Fibroblast of skin of abdomen (primary cell): ENCODE data around the gene MECR.
"Not testable (repeated sequence)": the region's sequence is repeated elsewhere in the genome, so short reads cannot be mapped to it uniquely, and the experiment has no call there.

ENCODE experiments used
- DNase-seq: peaks from one replicate; pipeline ENCODE4 v3.0.0-alpha.2; 2013

Gene MECR

DNA sequence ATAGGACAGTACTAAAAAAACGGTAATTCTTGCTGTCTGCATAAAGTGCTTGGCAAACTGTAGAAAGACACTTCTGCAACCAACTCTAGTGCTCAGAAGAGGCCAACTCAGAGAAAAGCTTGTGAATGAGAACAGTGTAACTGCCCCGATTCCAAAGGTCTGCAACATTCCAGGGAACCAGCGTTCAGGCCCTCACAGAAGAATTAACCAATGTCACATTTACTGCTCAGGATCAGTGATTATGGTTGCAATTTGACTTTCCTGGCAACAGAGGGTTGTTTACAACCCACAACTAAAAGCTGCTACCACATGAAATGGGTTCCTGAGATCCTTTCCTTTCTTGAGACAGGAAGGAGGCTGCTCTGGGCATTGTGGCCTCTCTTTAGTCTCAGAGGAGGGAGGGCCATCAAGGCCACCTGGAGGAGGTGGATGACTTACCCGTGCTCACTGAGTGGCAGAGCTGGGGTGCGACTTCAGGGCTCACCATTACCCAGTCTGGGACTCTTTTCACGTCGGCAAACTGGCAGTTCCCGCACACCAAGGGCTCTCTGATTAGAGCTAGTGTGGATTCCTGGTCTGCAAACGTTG lies 64.3 kb downstream of the MECR start:
- no peak for DNase-seq

DNA sequence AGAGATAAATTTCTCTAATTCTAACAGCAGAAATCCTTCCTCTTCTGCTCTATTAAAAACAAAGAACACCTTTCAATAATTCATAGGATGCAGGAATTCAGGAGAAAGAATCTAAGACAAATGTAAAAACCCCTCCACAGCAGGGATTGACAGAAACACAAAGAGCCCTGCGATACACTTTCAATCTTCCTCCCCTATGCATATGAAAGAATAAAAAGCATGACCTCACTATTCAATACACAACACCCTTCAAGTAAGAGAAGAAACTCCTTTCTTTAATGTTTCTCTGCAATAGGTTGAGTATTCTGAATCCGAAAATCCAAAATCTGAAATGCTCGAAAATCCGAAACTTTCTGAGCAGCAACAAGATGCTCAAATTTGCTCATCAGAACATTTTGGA lies 66.1 kb downstream of the MECR start:
- no peak for DNase-seq

GRCh38 chr1:29162476-29163138 lies 68.1 kb downstream of the MECR start:
- DNase-seq = no peak

DNA sequence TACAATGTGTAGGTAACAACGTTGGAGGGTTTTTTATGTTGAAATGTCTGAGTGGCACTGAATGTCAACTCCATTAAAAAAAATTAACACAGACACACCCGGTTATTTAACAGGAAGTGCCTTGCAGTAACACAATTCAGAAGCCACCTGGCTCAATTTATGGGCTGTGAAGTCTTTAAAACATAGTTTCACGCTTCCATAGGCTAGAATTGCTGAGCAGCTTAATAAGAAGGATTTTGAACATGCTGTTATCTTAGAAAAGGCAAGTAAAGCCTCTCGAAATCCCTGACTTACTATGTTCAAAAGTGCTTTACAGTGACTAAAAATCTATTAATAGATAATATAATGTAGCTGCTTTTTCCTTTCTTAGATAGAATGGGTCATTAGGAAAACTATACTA lies 68.7 kb downstream of the MECR start:
- no peak for DNase-seq

DNA sequence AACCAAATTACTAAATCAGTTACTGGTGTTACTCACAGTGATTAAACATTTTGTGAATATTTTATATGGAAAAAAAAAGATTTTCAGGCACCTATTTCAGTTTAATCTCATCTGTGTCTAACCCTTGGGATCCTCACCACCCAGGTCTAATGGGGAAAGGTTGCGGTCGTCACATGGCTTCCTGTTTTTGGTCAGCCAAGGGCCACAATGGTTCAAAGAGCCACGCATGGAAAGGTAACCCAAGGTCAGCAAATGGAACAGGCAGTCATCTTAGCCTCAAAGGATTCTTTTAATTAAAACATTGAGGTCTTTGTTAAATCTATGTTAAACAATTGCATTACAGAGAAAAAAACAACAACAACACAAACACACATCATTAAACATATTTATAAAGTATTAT lies 71.0 kb downstream of the MECR start:
- DNase-seq = no peak

GRCh38 chr1:29157269-29157601 lies 73.5 kb downstream of the MECR start:
- no peak for DNase-seq

DNA sequence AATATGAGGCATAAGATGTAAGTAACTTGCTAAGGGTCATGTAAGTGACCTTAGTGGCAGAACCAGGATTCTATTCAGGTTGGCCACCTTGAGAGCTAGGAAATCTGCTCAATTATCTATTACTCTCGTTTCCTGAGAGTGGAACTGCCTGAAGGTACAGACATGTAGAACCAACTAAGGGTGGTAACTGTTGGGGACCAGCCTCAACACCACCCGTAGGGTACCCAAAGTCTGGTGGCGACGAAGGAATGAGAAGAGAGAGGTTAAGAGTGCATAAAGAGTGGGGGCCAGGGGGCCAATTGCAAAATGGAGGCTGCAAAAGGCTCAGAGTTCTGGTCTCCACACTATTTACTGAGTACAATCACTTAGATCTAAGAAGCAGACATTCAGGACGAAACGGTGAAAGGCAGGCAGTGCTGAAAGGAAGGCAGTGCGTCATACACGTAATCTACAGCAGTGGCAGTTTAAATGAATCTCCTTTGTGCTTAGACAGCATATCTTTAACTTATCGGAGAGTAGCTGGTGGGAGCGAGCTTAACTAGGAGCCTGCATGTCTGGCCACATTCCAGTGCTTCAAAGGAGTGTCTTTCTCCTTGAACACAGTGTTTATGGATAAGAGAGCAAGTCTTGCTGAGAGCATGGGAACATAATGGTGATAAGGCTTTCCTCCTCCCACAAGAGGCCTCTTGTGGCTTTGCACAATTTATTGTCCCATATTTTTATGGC lies 74.0 kb downstream of the MECR start:
- DNase-seq = no peak

DNA sequence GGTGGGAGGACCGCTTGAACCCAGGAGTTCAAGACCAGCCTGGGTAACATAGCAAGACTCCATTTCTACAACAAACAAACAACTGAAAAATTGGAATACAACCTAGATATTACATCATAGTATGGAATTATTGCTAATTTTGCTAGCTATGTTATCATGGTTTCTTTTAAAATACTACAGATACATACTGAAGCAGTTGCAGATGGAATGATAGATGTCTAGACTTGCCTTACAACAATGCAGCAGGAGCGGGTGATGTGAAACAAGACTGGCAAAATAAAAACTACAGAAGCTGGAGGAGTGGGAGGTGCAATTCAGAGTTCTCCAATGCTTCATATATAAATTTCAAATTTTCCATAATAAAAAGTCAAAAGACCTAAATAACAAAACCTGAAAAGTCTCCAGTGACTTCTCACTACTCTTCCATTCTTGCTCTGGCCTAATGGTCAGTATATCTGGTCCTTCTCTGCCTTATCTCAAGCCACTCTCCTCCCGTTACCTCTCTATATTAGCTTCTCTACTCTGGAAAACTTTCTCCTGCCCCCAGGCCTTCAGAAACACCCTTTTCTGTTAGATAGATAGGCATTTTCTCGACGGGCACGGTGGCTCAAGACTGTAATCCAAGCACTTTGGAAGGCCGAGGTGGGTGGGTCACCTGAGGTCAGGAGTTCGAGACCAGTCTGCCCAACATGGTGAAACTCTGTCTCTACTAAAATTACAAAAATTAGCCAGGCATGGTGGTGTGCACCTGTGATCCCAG lies 78.5 kb downstream of the MECR start:
- no peak for DNase-seq

DNA sequence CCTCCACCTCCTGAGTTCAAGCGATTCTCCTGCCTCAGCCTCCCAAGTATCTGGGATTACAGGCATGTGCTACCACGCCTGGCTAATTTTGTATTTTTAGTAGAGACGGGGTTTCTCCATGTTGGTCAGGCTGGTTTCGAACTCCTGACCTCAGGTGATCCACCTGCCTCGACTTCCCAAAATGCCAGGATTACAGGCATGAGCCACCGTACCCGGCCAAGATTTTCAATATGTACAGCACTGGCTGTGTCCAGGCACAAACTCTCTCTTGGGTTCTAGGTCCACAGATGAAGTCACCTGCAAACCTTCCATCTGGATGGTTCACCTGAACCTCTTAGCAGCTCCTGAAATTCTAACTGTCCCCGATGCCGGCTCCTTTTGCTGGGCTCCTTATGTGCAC lies 80.4 kb downstream of the MECR start:
- DNase-seq = not testable (repeated sequence)

- no peak for DNase-seq
These were observed 81.9 kb downstream of the MECR start for GRCh38 chr1:29148656-29149491.

DNA sequence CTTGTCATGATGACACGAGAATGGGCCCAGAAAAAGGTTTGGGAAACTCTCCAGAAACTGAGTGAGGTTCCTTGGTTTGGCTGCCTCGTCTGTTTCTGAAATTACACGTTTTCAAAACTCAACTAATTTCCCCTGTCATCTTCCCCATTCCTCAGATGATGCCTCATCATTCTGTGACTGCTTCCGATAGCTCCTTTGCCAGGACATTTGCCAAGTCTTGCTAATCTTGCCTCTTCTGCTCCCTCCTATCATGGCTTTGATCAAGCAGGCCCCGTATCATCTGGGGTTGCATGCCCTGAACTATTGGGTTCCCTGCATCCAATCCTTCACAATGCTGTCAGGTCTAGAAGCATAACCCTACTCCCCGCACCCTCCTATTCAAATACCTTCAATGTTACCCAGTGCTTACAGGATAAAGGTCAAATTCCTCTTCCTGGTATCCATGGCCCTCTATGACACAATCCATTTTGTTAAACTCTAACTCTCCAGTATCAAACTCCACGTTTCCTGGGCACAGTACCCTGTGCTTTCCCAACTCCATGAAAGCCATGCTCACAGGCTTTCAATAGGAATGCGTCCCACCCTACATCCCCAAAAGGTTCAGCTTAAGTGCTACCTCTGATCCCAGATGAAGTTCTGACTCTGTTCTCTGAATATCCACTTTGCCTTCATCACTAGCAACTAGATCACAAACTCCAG lies 84.8 kb downstream of the MECR start:
- peak; percentile 91 for DNase-seq

GRCh38 chr1:29144178-29144577 lies 86.6 kb downstream of the MECR start:
- DNase-seq = no peak

DNA sequence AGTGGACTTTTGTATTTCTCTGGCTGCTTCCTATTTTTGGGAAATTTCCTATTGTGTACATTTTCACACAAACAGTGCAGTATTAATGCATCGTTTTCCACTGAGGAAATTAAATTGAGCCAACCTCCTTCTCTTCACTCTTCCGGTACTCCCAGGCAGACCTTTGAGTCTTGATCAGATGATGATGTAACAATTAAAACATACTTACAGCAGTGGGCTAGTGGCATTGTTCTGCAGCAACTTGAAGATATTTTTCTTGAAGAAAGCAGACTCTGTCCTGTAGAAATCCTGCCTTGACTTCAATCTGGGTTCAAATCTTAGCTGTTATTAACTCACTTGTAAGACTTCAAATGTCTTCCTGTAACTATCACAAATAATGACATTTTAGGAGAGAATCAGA lies 88.0 kb downstream of the MECR start:
- DNase-seq = no peak
